LNCAP (cell line): Measurements from ENCODE around the gene TSPOAP1.

Source experiments
- CTCF ChIP-seq: fragments of 450-650 bp; IDR thresholded peaks from 2 replicates; pipeline ENCODE4 v1.5.1; 2017; ENCODE audit warnings: mild to moderate bottlenecking

The TSPOAP1 gene

GRCh38 chr17:58312829-58313228, 15.8 kb downstream of the TSPOAP1 start:
- 0 out of 2 replicates have a peak, but pooled peaks have one; percentile 9 for TF ChIP-seq CTCF

DNA sequence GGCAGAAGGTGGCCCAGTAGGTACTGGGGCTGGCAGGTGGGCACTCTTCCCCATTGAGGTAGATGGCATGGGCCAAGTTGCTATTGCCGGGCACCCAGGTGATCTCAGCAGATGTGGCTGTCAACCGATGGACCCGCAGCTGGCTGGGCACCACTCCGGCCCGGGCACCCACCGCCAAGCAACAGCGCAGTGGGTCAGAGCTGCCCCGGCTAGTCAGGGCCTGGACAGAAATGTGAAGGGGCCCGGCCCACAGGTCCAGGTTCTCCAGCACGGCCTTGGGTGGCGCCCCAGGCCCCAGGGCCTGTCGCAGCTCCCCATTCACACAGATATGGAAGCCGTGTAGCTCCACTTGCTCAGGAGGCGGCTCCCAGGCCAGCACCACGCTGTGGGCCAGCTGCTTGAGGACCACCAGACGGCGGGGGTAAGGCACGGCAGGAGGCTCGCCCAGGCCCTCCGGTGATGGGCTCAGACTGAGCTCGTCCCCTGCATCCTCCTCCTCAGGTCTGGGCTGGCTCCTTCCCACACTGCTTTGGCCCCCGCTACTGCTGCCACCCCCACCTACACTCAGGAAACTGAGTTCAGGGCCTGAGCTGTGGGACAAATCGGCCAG, 16.5 kb downstream of the TSPOAP1 start:
- TF ChIP-seq CTCF, result no peak

DNA sequence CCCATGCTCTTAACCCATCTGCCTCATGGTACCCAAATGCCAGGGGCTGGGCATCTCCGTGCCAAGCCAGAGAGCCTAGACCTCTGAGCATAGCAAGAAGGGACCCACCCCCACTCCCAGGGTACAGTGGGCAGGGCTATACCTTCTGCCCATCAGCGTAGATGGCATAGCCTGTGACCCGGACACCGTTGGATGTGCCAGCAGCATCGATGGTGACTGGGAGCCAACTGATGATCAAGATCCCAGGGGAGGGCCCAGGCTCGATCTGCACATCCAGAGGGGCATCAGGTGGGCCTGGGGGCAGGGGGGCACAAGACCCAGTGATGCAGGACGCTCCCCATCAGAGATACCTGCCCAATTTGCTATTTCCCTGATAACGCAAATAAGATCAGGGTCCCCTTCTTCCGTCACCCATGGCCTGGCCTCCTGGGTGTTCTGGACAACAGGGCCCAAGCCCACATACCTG, 17.1 kb downstream of the TSPOAP1 start:
- no peak for TF ChIP-seq CTCF

- TF ChIP-seq CTCF, result no peak
Observed at GRCh38 chr17:58310511-58311428, 17.8 kb downstream of the TSPOAP1 start.

- TF ChIP-seq CTCF, result no peak
Observed at GRCh38 chr17:58309918-58310259, 18.7 kb downstream of the TSPOAP1 start.

DNA sequence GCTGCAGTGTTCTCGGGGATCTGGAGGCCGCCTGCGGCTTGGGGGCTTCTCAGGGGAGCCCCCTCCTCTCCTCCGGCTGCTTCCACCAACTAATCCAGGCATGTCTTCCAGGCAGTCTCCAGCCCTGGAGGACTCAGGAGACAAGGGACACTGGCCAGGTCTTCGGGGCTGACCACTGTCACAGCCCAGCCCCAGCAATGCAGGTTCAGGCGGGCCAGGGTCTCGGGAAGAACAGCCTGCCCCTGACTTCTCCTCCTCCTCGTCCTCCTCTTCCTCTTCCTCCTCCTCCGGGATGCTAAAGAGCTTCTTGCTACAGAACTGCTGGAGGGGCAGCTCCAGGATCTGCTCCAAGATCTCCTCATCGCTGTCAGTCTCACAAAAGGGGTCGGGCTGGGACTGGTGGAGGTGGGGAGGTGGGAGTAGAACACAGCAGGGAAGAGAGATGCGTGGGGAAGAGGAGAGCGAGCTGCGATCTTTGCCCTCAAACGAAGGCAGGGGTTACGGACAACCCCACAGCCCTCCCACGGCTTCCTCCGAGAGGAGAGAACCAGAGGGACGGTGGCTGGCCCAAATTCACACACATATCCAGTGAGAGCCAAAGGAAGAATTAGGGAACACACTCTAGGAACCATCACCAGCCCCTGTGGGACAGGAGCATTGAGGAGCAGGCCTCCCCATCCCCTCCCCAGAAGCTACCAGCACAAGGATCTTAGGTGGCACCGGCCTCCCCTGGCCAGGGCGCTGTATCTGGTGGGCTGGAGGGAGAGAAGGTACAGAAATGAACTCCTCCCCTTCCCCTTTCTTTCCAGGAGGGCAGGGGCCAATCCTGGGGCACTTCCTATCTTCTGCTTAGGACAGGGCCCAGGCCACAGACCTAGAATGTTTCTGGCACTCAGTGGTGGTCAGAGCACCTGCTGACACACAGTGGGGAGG, 19.3 kb downstream of the TSPOAP1 start:
- no peak for TF ChIP-seq CTCF
